HEK293 (cell line): ENCODE results near the gene TXNDC11.

Experiments
- CTCF ChIA-PET: fragments of 350-600 bp; formaldehyde crosslinking; extraction: SDS; loops from one replicate; lab custom pipeline; 2021; ENCODE audit warnings: antibody characterized with exemption; lab: Yijun Ruan, JAX
- POLR2A ChIA-PET: fragments of 300-600 bp; formaldehyde crosslinking; extraction: SDS; loops from one replicate; lab custom pipeline; 2020; ENCODE audit warnings: antibody characterized with exemption, inconsistent platforms; lab: Yijun Ruan, JAX
- H3K27ac ChIP-seq: fragments of 200-500 bp; sonication (Bioruptor generic); 2 replicates; pipeline ENCODE4 v1.5.1; 2014; ENCODE audit warnings: low read depth, low read length, control low read depth, inconsistent platforms; ENCODE audit errors: extremely low read depth
- H3K36me3 ChIP-seq, 2 experiments: fragments of 200-500 bp in 1 of 2; sonication (Bioruptor generic) in 1 of 2; 1 replicate in 1 of 2; 2 replicates in 1 of 2; pipeline ENCODE4 v1.5.1; 2014 to 2017; ENCODE audit warnings: inconsistent platforms in 2 of 2, low read length in 2 of 2; ENCODE audit not compliant: control insufficient read depth in 2 of 2, insufficient read depth in 1 of 2
- H3K4me1 ChIP-seq: fragments of 200-500 bp; sonication (Bioruptor generic); 2 replicates; pipeline ENCODE4 v1.5.1; 2014; ENCODE audit warnings: mild to moderate bottlenecking, low read length, inconsistent platforms; ENCODE audit not compliant: control insufficient read depth, insufficient read depth
- H3K4me3 ChIP-seq: 2 replicates; pipeline ENCODE4 v1.5.1; 2011; ENCODE audit warnings: low read depth, mild to moderate bottlenecking, control low read depth, low read length, moderate library complexity
- H3K9me3 ChIP-seq: fragments of 200-500 bp; sonication (Bioruptor generic); 2 replicates; pipeline ENCODE4 v1.5.1; 2014; ENCODE audit warnings: low read depth, low read length, inconsistent platforms; ENCODE audit not compliant: control insufficient read depth, insufficient read depth
- GLI2 ChIP-seq: fragments of 450-650 bp; formaldehyde crosslinking; IDR thresholded peaks from 2 replicates; pipeline ENCODE4; 2017; ENCODE audit warnings: missing biosample characterization, missing genetic modification characterization, low read depth, borderline replicate concordance
- HOXD13 ChIP-seq: sonication (generic); formaldehyde crosslinking; IDR thresholded peaks from 2 replicates; pipeline ENCODE4 v1.8.0; 2022; ENCODE audit warnings: missing genetic modification reagents, borderline replicate concordance
- PRDM4 ChIP-seq: fragments of 450-650 bp; formaldehyde crosslinking; IDR thresholded peaks from 2 replicates; pipeline ENCODE4 v1.5.1; 2017; ENCODE audit warnings: missing biosample characterization, missing genetic modification characterization
- SP3 ChIP-seq: fragments of 450-650 bp; formaldehyde crosslinking; IDR thresholded peaks from 2 replicates; pipeline ENCODE4 v1.5.1; 2016; ENCODE audit warnings: missing biosample characterization, missing genetic modification characterization
- TCF7L2 ChIP-seq: IDR thresholded peaks from 2 replicates; pipeline ENCODE4 v1.6.1; 2011; ENCODE audit warnings: low read depth, mild to moderate bottlenecking, inconsistent platforms, low read length, moderate library complexity, borderline replicate concordance
- TRIM28 ChIP-seq: IDR thresholded peaks from 2 replicates; pipeline ENCODE4 v1.6.1; 2011; ENCODE audit warnings: low read length, control low read depth, borderline replicate concordance
- WT1 ChIP-seq: fragments of 450-650 bp; formaldehyde crosslinking; IDR thresholded peaks from 2 replicates; pipeline ENCODE4 v1.5.1; 2016; ENCODE audit warnings: missing biosample characterization, missing genetic modification characterization
- ZBTB17 ChIP-seq: fragments of 450-650 bp; formaldehyde crosslinking; IDR thresholded peaks from 2 replicates; pipeline ENCODE4 v1.5.1; 2016; ENCODE audit warnings: missing biosample characterization, missing genetic modification characterization
- ZNF114 ChIP-seq: fragments of 450-650 bp; formaldehyde crosslinking; IDR thresholded peaks from 2 replicates; pipeline ENCODE4 v1.5.0; 2017; ENCODE audit warnings: missing biosample characterization, missing genetic modification characterization
- ZNF16 ChIP-seq: fragments of 450-650 bp; formaldehyde crosslinking; IDR thresholded peaks from 2 replicates; pipeline ENCODE4 v1.5.1; 2016; ENCODE audit warnings: low read depth, missing biosample characterization, missing genetic modification characterization
- ZNF184 ChIP-seq: fragments of 450-650 bp; IDR thresholded peaks from 2 replicates; pipeline ENCODE4 v1.5.1; 2018; ENCODE audit warnings: missing biosample characterization, mild to moderate bottlenecking, missing genetic modification characterization
- ZNF211 ChIP-seq: fragments of 450-650 bp; formaldehyde crosslinking; IDR thresholded peaks from 2 replicates; pipeline ENCODE4 v1.5.1; 2016; ENCODE audit warnings: low read depth, missing biosample characterization, missing genetic modification characterization
- ZNF223 ChIP-seq: fragments of 450-650 bp; formaldehyde crosslinking; IDR thresholded peaks from 2 replicates; pipeline ENCODE4 v1.5.1; 2016; ENCODE audit warnings: missing biosample characterization, missing genetic modification characterization
- ZNF239 ChIP-seq: fragments of 450-650 bp; formaldehyde crosslinking; IDR thresholded peaks from 2 replicates; pipeline ENCODE4 v1.5.1; 2016; ENCODE audit warnings: missing biosample characterization, missing genetic modification characterization
- ZNF302 ChIP-seq: fragments of 450-650 bp; formaldehyde crosslinking; IDR thresholded peaks from 2 replicates; pipeline ENCODE4 v1.5.1; 2016; ENCODE audit warnings: missing biosample characterization, missing genetic modification characterization, low read depth
- ZNF366 ChIP-seq: fragments of 450-650 bp; formaldehyde crosslinking; conservative IDR thresholded peaks from 2 replicates; pipeline ENCODE4 v1.5.1; 2016; ENCODE audit warnings: missing biosample characterization, missing genetic modification characterization
- ZNF521 ChIP-seq: fragments of 450-650 bp; formaldehyde crosslinking; IDR thresholded peaks from 2 replicates; pipeline ENCODE4 v1.5.1; 2017; ENCODE audit warnings: missing biosample characterization, mild to moderate bottlenecking, missing genetic modification characterization
- ZNF530 ChIP-seq: fragments of 450-650 bp; formaldehyde crosslinking; IDR thresholded peaks from 2 replicates; pipeline ENCODE4 v1.5.1; 2016; ENCODE audit warnings: low read depth, missing biosample characterization, missing genetic modification characterization
- ZNF544 ChIP-seq: fragments of 450-650 bp; formaldehyde crosslinking; IDR thresholded peaks from 2 replicates; pipeline ENCODE4 v1.5.0; 2017; ENCODE audit warnings: missing biosample characterization, missing genetic modification characterization
- ZNF585B ChIP-seq: fragments of 450-650 bp; formaldehyde crosslinking; IDR thresholded peaks from 2 replicates; pipeline ENCODE4 v1.5.1; 2016; ENCODE audit warnings: missing biosample characterization, missing genetic modification characterization
- ZNF610 ChIP-seq: fragments of 450-650 bp; formaldehyde crosslinking; IDR thresholded peaks from 2 replicates; pipeline ENCODE4 v1.5.1; 2016; ENCODE audit warnings: missing biosample characterization, missing genetic modification characterization, borderline replicate concordance
- ZNF664 ChIP-seq: fragments of 450-650 bp; formaldehyde crosslinking; IDR thresholded peaks from 2 replicates; pipeline ENCODE4 v1.5.1; 2016; ENCODE audit warnings: missing biosample characterization, missing genetic modification characterization
- ZNF677 ChIP-seq: fragments of 450-650 bp; IDR thresholded peaks from 2 replicates; pipeline ENCODE4 v1.5.0; 2018; ENCODE audit warnings: missing biosample characterization, mild to moderate bottlenecking, missing genetic modification characterization, moderate library complexity
- ZNF791 ChIP-seq: fragments of 450-650 bp; formaldehyde crosslinking; IDR thresholded peaks from 2 replicates; pipeline ENCODE4 v1.5.1; 2016; ENCODE audit warnings: missing biosample characterization, missing genetic modification characterization
- TF ChIP-seq, protein P1 (sequence below): fragments of 450-650 bp; formaldehyde crosslinking; IDR thresholded peaks from 2 replicates; pipeline ENCODE4 v1.5.1; 2016; ENCODE audit warnings: missing biosample characterization, missing genetic modification characterization
- TF ChIP-seq, protein P2 (sequence below): fragments of 450-650 bp; formaldehyde crosslinking; IDR thresholded peaks from 2 replicates; pipeline ENCODE4 v1.5.1; 2017; ENCODE audit warnings: missing biosample characterization, mild to moderate bottlenecking, missing genetic modification characterization, moderate library complexity
- TF ChIP-seq, protein P3 (sequence below): fragments of 450-650 bp; formaldehyde crosslinking; IDR thresholded peaks from 2 replicates; pipeline ENCODE4 v1.5.1; 2016; ENCODE audit warnings: missing biosample characterization, missing genetic modification characterization

Gene TXNDC11

DNA sequence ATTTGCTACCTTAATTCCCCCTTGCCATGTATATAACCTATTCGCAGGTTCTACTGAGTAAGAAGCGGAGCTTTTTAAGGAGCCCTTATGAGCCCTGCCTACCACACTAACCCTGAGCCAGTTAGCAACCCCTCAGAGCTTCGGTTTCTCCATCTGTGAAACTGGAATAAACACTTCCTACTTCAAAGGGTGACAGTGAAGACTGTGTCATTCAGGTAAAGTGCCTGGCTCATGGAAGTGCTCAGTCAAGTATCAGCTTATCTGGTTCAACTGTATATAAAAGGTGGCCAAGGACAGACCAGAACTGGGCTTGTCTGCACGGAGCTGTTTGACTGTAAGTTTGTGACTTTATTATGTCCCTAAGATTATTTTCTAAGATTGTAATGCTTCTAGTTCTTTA lies 31.0 kb downstream of the TXNDC11 start:
- Histone ChIP-seq H3K36me3 (peaks cover 15 to 50% of the 10 kb centered on the region in 2 experiments; a peak in 2 of 3 replicates), H3K27ac (no peak overlapping the region), H3K9me3 (no peaks in the 10 kb centered on the region), H3K4me3 (no peak overlapping the region), H3K4me1 (no peaks in the 10 kb centered on the region)
- TF ChIP-seq ZNF791 (tag by site-specific recombination) = no peak
- TF ChIP-seq, protein P1, sequence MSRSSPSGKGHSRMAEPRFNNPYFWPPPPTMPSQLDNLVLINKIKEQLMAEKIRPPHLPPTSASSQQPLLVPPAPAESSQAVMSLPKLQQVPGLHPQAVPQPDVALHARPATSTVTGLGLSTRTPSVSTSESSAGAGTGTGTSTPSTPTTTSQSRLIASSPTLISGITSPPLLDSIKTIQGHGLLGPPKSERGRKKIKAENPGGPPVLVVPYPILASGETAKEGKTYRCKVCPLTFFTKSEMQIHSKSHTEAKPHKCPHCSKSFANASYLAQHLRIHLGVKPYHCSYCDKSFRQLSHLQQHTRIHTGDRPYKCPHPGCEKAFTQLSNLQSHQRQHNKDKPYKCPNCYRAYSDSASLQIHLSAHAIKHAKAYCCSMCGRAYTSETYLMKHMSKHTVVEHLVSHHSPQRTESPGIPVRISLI (tag by site-specific recombination) = no peak
- TF ChIP-seq ZNF544 (tag by site-specific recombination) = no peak
- no peak for TF ChIP-seq ZNF302 (tag by site-specific recombination)
- TF ChIP-seq ZNF585B = no peak
- no peak for TF ChIP-seq SP3 (tag by site-specific recombination)
- TF ChIP-seq TCF7L2 = no peak
- no peak for TF ChIP-seq ZNF239 (tag by site-specific recombination)
- no peak for TF ChIP-seq PRDM4 (tag by site-specific recombination)
- TF ChIP-seq, protein P2, sequence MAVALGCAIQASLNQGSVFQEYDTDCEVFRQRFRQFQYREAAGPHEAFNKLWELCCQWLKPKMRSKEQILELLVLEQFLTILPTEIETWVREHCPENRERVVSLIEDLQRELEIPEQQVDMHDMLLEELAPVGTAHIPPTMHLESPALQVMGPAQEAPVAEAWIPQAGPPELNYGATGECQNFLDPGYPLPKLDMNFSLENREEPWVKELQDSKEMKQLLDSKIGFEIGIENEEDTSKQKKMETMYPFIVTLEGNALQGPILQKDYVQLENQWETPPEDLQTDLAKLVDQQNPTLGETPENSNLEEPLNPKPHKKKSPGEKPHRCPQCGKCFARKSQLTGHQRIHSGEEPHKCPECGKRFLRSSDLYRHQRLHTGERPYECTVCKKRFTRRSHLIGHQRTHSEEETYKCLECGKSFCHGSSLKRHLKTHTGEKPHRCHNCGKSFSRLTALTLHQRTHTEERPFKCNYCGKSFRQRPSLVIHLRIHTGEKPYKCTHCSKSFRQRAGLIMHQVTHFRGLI (tag by site-specific recombination) = no peak
- TF ChIP-seq ZNF114 (tag by site-specific recombination) = no peak
- TF ChIP-seq ZNF223 = no peak
- TF ChIP-seq, protein P3, sequence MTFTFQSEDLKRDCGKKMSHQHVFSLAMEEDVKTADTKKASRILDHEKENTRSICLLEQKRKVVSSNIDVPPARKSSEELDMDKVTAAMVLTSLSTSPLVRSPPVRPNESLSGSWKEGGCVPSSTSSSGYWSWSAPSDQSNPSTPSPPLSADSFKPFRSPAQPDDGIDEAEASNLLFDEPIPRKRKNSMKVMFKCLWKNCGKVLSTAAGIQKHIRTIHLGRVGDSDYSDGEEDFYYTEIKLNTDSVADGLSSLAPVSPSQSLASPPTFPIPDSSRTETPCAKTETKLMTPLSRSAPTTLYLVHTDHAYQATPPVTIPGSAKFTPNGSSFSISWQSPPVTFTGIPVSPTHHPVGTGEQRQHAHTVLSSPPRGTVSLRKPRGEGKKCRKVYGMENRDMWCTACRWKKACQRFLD (tag by site-specific recombination) = no peak
- no peak for TF ChIP-seq WT1 (tag by site-specific recombination)
- TF ChIP-seq ZNF530 (tag by site-specific recombination) = no peak
- no peak for TF ChIP-seq ZNF610
- TF ChIP-seq TRIM28 = no peak
- ChIA-PET CTCF (interaction anchor here (0.6 to 5.0 kb wide), 6 partner anchors 12 to 757 kb away, joined by 3 to 26 read pairs (median 4); partner anchors contain the start of gene ZC3H7A), POLR2A (no interaction called here)

GRCh38 chr16:11708421-11708820 lies 34.2 kb downstream of the TXNDC11 start:
- Histone ChIP-seq H3K4me3 (no peak overlapping the region), H3K36me3 (peaks cover 2 to 45% of the 10 kb centered on the region in 2 experiments; a peak in 2 of 3 replicates), H3K9me3 (no peaks in the 10 kb centered on the region), H3K4me1 (no peaks in the 10 kb centered on the region), H3K27ac (no peak overlapping the region)
- TF ChIP-seq ZNF16 (no peak), ZNF664 (tag by site-specific recombination) (no peak), HOXD13 (CRISPR knock-in tag) (no peak), ZBTB17 (tag by site-specific recombination) (no peak), GLI2 (tag by site-specific recombination) (no peak), ZNF677 (tag by site-specific recombination) (no peak), TRIM28 (no peak), ZNF521 (tag by site-specific recombination) (no peak), ZNF366 (tag by site-specific recombination) (no peak), ZNF211 (tag by site-specific recombination) (no peak), ZNF184 (tag by site-specific recombination) (no peak)
- TF ChIP-seq, protein P2 (tag by site-specific recombination) = no peak
- CTCF ChIA-PET = interaction anchor here (1.2 to 1.8 kb wide), 3 partner anchors 11 to 301 kb away, joined by 5 to 7 read pairs (median 6); no protein-coding TSS in a partner anchor
- POLR2A ChIA-PET = no interaction called here
